SU-DHL-6 (cell line): ENCODE data around the gene TMEM245.

Experiments used
- H2AFZ ChIP-seq: fragments of 200-600 bp; sonication (generic); 2 replicates; pipeline ENCODE4 v1.6.1; 2014; ENCODE audit warnings: low read depth, mild to moderate bottlenecking, moderate library complexity, mixed read lengths, antibody characterized with exemption, low read length; ENCODE audit not compliant: severe bottlenecking
- H3F3A ChIP-seq: fragments of 200-600 bp; shearing (Covaris generic); 2 replicates; pipeline ENCODE4 v1.6.0; 2016; ENCODE audit warnings: antibody characterized with exemption, mild to moderate bottlenecking; ENCODE audit not compliant: insufficient read depth
- H3K27ac ChIP-seq: fragments of 200-600 bp; sonication (generic); 2 replicates; pipeline ENCODE4 v1.5.1; 2016; ENCODE audit warnings: low read depth, mild to moderate bottlenecking, low read length, moderate library complexity, mixed read lengths
- H3K27me3 ChIP-seq: fragments of 200-600 bp; sonication (generic), shearing (Covaris generic); 2 replicates; pipeline ENCODE4 v1.6.0; 2014; ENCODE audit warnings: mild to moderate bottlenecking, low read length
- H3K36me3 ChIP-seq: fragments of 200-600 bp; sonication (generic); 2 replicates; pipeline ENCODE4 v1.6.1; 2014; ENCODE audit warnings: mild to moderate bottlenecking, low read length, mixed read lengths
- H3K4me2 ChIP-seq: fragments of 300-600, 200-600 bp; shearing (Covaris generic), sonication (generic); 2 replicates; pipeline ENCODE4 v1.6.0; 2014; ENCODE audit warnings: low read length, low read depth, mild to moderate bottlenecking; ENCODE audit not compliant: poor library complexity, severe bottlenecking
- H3K4me3 ChIP-seq: fragments of 200-600 bp; sonication (generic); 2 replicates; pipeline ENCODE4 v1.5.1; 2014; ENCODE audit warnings: antibody characterized with exemption, low read length, mild to moderate bottlenecking, mixed read lengths; ENCODE audit not compliant: insufficient read depth, poor library complexity, severe bottlenecking
- H3K79me2 ChIP-seq: fragments of 200-600 bp; sonication (generic); 2 replicates; pipeline ENCODE4 v1.6.1; 2014; ENCODE audit warnings: mild to moderate bottlenecking, low read length, moderate library complexity; ENCODE audit not compliant: insufficient read depth
- H3K9ac ChIP-seq: fragments of 200-600 bp; sonication (generic); 2 replicates; pipeline ENCODE4 v1.7.0; 2014; ENCODE audit warnings: mild to moderate bottlenecking, low read length
- H3K9me2 ChIP-seq: fragments of 200-600 bp; sonication (generic); replicated peaks from 2 replicates; pipeline ENCODE4 v1.6.1; 2014; ENCODE audit warnings: low read length; ENCODE audit not compliant: insufficient read depth
- H3K9me3 ChIP-seq: fragments of 200-600 bp; sonication (generic); 2 replicates; pipeline ENCODE4 v1.6.1; 2014; ENCODE audit warnings: low read length, mixed read lengths; ENCODE audit not compliant: insufficient read depth
- H4K20me1 ChIP-seq: fragments of 200-600 bp; sonication (generic); 2 replicates; pipeline ENCODE4 v1.6.1; 2014; ENCODE audit warnings: low read depth, mild to moderate bottlenecking, antibody characterized with exemption, low read length, moderate library complexity, mixed read lengths
- EZH2phosphoT487 ChIP-seq: fragments of 200-600 bp; sonication (generic), shearing (Covaris generic); conservative IDR thresholded peaks from 2 replicates; pipeline ENCODE4 v1.6.1; 2018; ENCODE audit warnings: mild to moderate bottlenecking, antibody characterized with exemption, low read length, moderate library complexity, mixed read lengths
- TF ChIP-seq, protein P1 (sequence below): fragments of 200-600 bp; sonication (generic); IDR thresholded peaks from one replicate; pipeline ENCODE4 v1.5.1; 2017; ENCODE audit warnings: antibody characterized with exemption, mild to moderate bottlenecking, low read length, moderate library complexity; ENCODE audit not compliant: insufficient read depth, poor library complexity, severe bottlenecking

The TMEM245 gene

DNA sequence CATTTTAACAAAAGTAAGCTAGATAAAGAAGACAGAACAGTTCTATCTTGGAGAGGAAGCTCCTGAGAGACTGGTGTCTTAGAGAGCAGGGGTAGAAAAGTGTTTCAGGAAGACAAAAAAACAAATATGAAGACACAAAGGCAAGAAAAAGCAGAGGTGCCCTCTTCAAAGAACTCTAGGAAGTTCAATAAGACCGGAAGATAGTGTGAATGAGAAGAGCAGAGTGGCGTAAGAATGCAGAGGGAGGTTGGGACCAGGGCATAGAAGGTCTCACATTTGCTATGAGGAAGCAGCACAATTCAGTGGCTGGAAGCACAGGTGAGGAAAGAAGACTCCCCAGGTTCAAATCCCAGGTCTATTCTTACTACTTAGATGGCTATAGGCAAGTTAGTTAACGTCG lies 22.6 kb downstream of the TMEM245 start:
- no peaks in the 10 kb centered on the region for H3K27me3 ChIP-seq
- H4K20me1 ChIP-seq, result peaks cover 10% of the 10 kb centered on the region; the same call in 1 of the 2 replicates
- no peak overlapping the region for H3K9ac ChIP-seq
- no peaks in the 10 kb centered on the region for H3F3A ChIP-seq
- no peak overlapping the region for H2AFZ ChIP-seq
- H3K9me2 ChIP-seq, result no peaks in the 10 kb centered on the region
- peaks cover 19% of the 10 kb centered on the region; the same call in 1 of the 2 replicates for H3K36me3 ChIP-seq
- no peak overlapping the region for H3K4me2 ChIP-seq
- no peaks in the 10 kb centered on the region for H3K9me3 ChIP-seq
- no peak overlapping the region for H3K4me3 ChIP-seq
- TF ChIP-seq EZH2phosphoT487, result no peak
- TF ChIP-seq, protein P1, sequence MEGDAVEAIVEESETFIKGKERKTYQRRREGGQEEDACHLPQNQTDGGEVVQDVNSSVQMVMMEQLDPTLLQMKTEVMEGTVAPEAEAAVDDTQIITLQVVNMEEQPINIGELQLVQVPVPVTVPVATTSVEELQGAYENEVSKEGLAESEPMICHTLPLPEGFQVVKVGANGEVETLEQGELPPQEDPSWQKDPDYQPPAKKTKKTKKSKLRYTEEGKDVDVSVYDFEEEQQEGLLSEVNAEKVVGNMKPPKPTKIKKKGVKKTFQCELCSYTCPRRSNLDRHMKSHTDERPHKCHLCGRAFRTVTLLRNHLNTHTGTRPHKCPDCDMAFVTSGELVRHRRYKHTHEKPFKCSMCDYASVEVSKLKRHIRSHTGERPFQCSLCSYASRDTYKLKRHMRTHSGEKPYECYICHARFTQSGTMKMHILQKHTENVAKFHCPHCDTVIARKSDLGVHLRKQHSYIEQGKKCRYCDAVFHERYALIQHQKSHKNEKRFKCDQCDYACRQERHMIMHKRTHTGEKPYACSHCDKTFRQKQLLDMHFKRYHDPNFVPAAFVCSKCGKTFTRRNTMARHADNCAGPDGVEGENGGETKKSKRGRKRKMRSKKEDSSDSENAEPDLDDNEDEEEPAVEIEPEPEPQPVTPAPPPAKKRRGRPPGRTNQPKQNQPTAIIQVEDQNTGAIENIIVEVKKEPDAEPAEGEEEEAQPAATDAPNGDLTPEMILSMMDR, result no peak
- H3K79me2 ChIP-seq, result peaks cover 86% of the 10 kb centered on the region
- no peak overlapping the region for H3K27ac ChIP-seq

DNA sequence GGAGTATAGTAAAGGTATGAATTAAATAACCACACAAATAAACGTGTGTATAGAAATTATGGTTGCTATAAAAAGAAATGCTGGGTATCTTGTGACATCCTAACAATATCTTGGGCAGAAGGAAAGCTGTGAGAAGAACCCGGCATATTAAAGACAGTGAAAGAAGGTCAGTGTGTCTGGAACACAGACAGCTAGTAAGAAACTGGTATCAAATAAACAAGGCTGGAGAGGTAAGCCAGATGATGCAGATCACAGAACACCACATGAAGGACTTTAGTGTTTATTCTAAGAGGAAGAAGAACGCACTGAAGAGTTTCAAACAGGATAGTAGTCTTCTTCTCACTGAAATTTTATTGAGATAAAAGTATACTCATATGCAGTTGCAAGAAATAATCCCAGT lies 24.4 kb downstream of the TMEM245 start:
- Histone ChIP-seq H3K27me3 (no peaks in the 10 kb centered on the region), H3K9me3 (no peaks in the 10 kb centered on the region), H3K9me2 (no peaks in the 10 kb centered on the region), H3K36me3 (peaks cover 30% of the 10 kb centered on the region; the same call in 1 of the 2 replicates), H3K9ac (no peak overlapping the region), H3K27ac (no peak overlapping the region), H3F3A (no peaks in the 10 kb centered on the region), H3K4me3 (no peak overlapping the region), H3K79me2 (peaks cover 68% of the 10 kb centered on the region), H4K20me1 (peaks cover 10% of the 10 kb centered on the region; the same call in 1 of the 2 replicates), H2AFZ (no peak overlapping the region), H3K4me2 (no peak overlapping the region)
- TF ChIP-seq, protein P1, result no peak
- no peak for TF ChIP-seq EZH2phosphoT487

DNA sequence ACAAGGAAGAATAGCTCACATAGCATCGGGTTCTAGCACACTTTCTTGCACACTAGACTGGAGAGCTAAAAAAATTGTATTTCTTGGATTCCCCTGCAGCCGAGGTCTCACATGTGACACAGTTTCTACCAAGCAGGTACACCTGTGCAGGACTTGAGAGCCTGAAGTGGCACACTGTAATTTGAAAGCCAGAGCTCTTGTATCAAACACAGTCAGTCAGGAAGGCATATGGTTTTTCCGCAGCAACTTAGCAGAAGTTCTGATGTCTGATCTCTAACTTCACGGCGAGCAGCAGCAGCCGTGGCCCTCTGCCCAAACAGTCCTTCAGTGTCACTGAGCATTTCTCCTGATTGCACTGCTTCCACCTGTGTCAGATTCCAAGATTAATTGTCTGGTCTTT lies 25.5 kb downstream of the TMEM245 start:
- no peak overlapping the region for H3K4me3 ChIP-seq
- no peak overlapping the region for H2AFZ ChIP-seq
- peaks cover 10% of the 10 kb centered on the region; the same call in 1 of the 2 replicates for H4K20me1 ChIP-seq
- H3K9ac ChIP-seq, result no peak overlapping the region
- H3K27ac ChIP-seq, result no peak overlapping the region
- H3K36me3 ChIP-seq, result peaks cover 35% of the 10 kb centered on the region
- TF ChIP-seq, protein P1, result no peak
- no peaks in the 10 kb centered on the region for H3K9me3 ChIP-seq
- H3K27me3 ChIP-seq, result no peaks in the 10 kb centered on the region
- H3K9me2 ChIP-seq, result no peaks in the 10 kb centered on the region
- H3K4me2 ChIP-seq, result no peak overlapping the region
- H3K79me2 ChIP-seq, result peaks cover 58% of the 10 kb centered on the region
- no peaks in the 10 kb centered on the region for H3F3A ChIP-seq

DNA sequence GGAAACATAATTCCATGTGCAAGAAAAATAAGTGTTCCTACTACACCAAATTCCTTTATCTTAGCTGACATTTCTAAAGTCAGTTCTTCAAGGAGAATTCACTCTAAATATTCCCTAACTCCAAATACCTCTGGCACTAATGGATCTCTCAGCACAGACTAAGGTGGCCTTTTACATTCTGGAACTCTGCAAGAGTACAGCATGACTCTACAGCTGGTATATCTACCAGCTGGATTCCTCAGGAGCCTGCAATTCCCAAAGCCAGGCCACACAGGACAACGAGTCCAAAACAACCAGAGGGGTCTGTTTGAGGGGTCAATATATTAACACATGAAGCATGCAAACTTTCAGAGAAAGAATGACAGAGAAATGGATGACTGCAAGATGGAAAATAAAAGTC lies 27.2 kb downstream of the TMEM245 start:
- H4K20me1 ChIP-seq, result peaks cover 10% of the 10 kb centered on the region; the same call in 1 of the 2 replicates
- TF ChIP-seq, protein P1, result no peak
- TF ChIP-seq EZH2phosphoT487, result no peak
- H3K27ac ChIP-seq, result no peak overlapping the region
- no peaks in the 10 kb centered on the region for H3K9me3 ChIP-seq
- H3K9ac ChIP-seq, result no peak overlapping the region
- no peak overlapping the region for H2AFZ ChIP-seq
- H3K36me3 ChIP-seq, result peaks cover 47% of the 10 kb centered on the region
- H3K79me2 ChIP-seq, result peaks cover 45% of the 10 kb centered on the region
- no peaks in the 10 kb centered on the region for H3K9me2 ChIP-seq
- no peak overlapping the region for H3K4me2 ChIP-seq
- no peaks in the 10 kb centered on the region for H3K27me3 ChIP-seq
- no peaks in the 10 kb centered on the region for H3F3A ChIP-seq
- no peak overlapping the region for H3K4me3 ChIP-seq
